Astrocyte (in vitro differentiated cells and primary cell): ENCODE data around the gene TMEM63C. TPM values are rescaled to one million over a fixed set of nuclear protein-coding genes. Genes with fewer than 3 reads are reported as not detected.

ENCODE experiments used
- DNase-seq: peaks from one replicate; pipeline ENCODE4 v3.0.0-alpha.2; 2010; ENCODE audit warnings: low read depth
- FAIRE-seq: peaks from 2 replicates; lab custom pipeline; 2011; peaks lifted over from hg19 to GRCh38; lab: Jason Lieb, UNC
- H2AFZ ChIP-seq: 2 replicates; pipeline ENCODE4 v1.6.0; 2012; ENCODE audit warnings: low read depth, low read length, inconsistent platforms
- H3K27ac ChIP-seq: 2 replicates; pipeline ENCODE4 v1.5.1; 2011; ENCODE audit warnings: low read depth, low read length, inconsistent platforms
- H3K27me3 ChIP-seq: 2 replicates; pipeline ENCODE4 v1.6.0; 2011; ENCODE audit warnings: low read length, inconsistent platforms; ENCODE audit not compliant: insufficient read depth
- H3K36me3 ChIP-seq: 2 replicates; pipeline ENCODE4 v1.5.1; 2011; ENCODE audit warnings: low read length, inconsistent platforms; ENCODE audit not compliant: insufficient read depth
- H3K4me1 ChIP-seq: 2 replicates; pipeline ENCODE4 v1.5.1; 2011; ENCODE audit warnings: low read length, inconsistent platforms; ENCODE audit not compliant: insufficient read depth
- H3K4me2 ChIP-seq: 2 replicates; pipeline ENCODE4 v1.6.0; 2012; ENCODE audit warnings: low read length, inconsistent platforms
- H3K4me3 ChIP-seq: 2 replicates; pipeline ENCODE4 v1.5.1; 2011; ENCODE audit warnings: low read depth, mild to moderate bottlenecking, low read length, inconsistent platforms; ENCODE audit not compliant: insufficient read depth
- H3K79me2 ChIP-seq: 2 replicates; pipeline ENCODE4 v1.6.0; 2012; ENCODE audit warnings: mild to moderate bottlenecking, low read length, inconsistent platforms; ENCODE audit not compliant: insufficient read depth
- H3K9ac ChIP-seq: 2 replicates; pipeline ENCODE4 v1.6.0; 2012; ENCODE audit warnings: mild to moderate bottlenecking, low read length, inconsistent platforms
- H3K9me3 ChIP-seq: 2 replicates; pipeline ENCODE4 v1.5.1; 2012; ENCODE audit warnings: low read depth, mild to moderate bottlenecking, low read length, inconsistent platforms; ENCODE audit not compliant: insufficient read depth
- H4K20me1 ChIP-seq: 2 replicates; pipeline ENCODE4 v1.6.0; 2012; ENCODE audit warnings: low read length, inconsistent platforms; ENCODE audit not compliant: insufficient read depth
- H3K27ac Mint-ChIP-seq: one replicate; pipeline ENCODE4 v1.8.0; 2021; ENCODE audit warnings: mild to moderate bottlenecking, mixed read lengths; ENCODE audit not compliant: unreplicated experiment
- H3K27me3 Mint-ChIP-seq: one replicate; pipeline ENCODE4 v1.8.0; 2021; ENCODE audit warnings: low read depth, mixed read lengths; ENCODE audit not compliant: unreplicated experiment
- H3K36me3 Mint-ChIP-seq: one replicate; pipeline ENCODE4 v1.8.0; 2021; ENCODE audit warnings: low read depth, mixed read lengths; ENCODE audit not compliant: unreplicated experiment
- H3K4me1 Mint-ChIP-seq: one replicate; pipeline ENCODE4 v1.8.0; 2021; ENCODE audit warnings: low read depth, mixed read lengths; ENCODE audit not compliant: unreplicated experiment
- H3K4me3 Mint-ChIP-seq: one replicate; pipeline ENCODE4 v1.8.0; 2021; ENCODE audit warnings: mild to moderate bottlenecking, moderate library complexity, mixed read lengths; ENCODE audit not compliant: unreplicated experiment
- H3K9me3 Mint-ChIP-seq: one replicate; pipeline ENCODE4 v1.8.0; 2021; ENCODE audit warnings: mild to moderate bottlenecking, mixed read lengths; ENCODE audit not compliant: unreplicated experiment
- EZH2 ChIP-seq: IDR thresholded peaks from 2 replicates; pipeline ENCODE4 v1.6.1; 2012; ENCODE audit warnings: mild to moderate bottlenecking, low read length, inconsistent platforms; ENCODE audit not compliant: insufficient read depth
- total RNA-seq: library from RNA; stranded (reverse); gene quantifications from 2 replicates; pipeline ENCODE4 v1.2.1, GENCODE V29; 2021
- TF ChIP-seq, protein P1 (sequence below): IDR thresholded peaks from 2 replicates; pipeline ENCODE4 v1.5.1; 2011; ENCODE audit warnings: low read depth, mild to moderate bottlenecking, inconsistent platforms, low read length, moderate library complexity; ENCODE audit not compliant: insufficient read depth

Gene TMEM63C
- total RNA-seq, 1 donor from 2014 or later: 11.3 TPM

GRCh38 chr14:77212097-77212870, 30.7 kb downstream of the TMEM63C start:
- DNase-seq (no peak), FAIRE-seq (no peak)
- Mint-ChIP-seq H3K36me3 (peaks cover 10% of the 10 kb centered on the region), H3K27ac (no peak overlapping the region), H3K4me1 (peaks cover 3% of the 10 kb centered on the region), H3K9me3 (no peaks in the 10 kb centered on the region), H3K27me3 (peaks cover 60% of the 10 kb centered on the region), H3K4me3 (no peak overlapping the region)
- H2AFZ ChIP-seq: no peak overlapping the region
- no peak overlapping the region for H3K4me2 ChIP-seq
- H3K27ac ChIP-seq: no peak overlapping the region
- no peaks in the 10 kb centered on the region for H3K4me1 ChIP-seq
- TF ChIP-seq, protein P1, sequence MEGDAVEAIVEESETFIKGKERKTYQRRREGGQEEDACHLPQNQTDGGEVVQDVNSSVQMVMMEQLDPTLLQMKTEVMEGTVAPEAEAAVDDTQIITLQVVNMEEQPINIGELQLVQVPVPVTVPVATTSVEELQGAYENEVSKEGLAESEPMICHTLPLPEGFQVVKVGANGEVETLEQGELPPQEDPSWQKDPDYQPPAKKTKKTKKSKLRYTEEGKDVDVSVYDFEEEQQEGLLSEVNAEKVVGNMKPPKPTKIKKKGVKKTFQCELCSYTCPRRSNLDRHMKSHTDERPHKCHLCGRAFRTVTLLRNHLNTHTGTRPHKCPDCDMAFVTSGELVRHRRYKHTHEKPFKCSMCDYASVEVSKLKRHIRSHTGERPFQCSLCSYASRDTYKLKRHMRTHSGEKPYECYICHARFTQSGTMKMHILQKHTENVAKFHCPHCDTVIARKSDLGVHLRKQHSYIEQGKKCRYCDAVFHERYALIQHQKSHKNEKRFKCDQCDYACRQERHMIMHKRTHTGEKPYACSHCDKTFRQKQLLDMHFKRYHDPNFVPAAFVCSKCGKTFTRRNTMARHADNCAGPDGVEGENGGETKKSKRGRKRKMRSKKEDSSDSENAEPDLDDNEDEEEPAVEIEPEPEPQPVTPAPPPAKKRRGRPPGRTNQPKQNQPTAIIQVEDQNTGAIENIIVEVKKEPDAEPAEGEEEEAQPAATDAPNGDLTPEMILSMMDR: no peak
- TF ChIP-seq EZH2: no peak
- no peaks in the 10 kb centered on the region for H3K36me3 ChIP-seq
- H3K4me3 ChIP-seq: no peak overlapping the region
- H3K9ac ChIP-seq: no peak overlapping the region
- H3K27me3 ChIP-seq: peaks cover 12% of the 10 kb centered on the region
- H3K9me3 ChIP-seq: no peaks in the 10 kb centered on the region
- H3K79me2 ChIP-seq: no peaks in the 10 kb centered on the region
- H4K20me1 ChIP-seq: peaks cover 23% of the 10 kb centered on the region

GRCh38 chr14:77212943-77213678, 31.5 kb downstream of the TMEM63C start:
- no peak overlapping the region for H3K27ac Mint-ChIP-seq
- no peak overlapping the region for H3K4me3 Mint-ChIP-seq
- Histone ChIP-seq H3K4me2 (no peak overlapping the region), H3K79me2 (no peaks in the 10 kb centered on the region), H3K36me3 (no peaks in the 10 kb centered on the region), H3K4me3 (no peak overlapping the region), H4K20me1 (peaks cover 22% of the 10 kb centered on the region), H3K9ac (no peak overlapping the region), H3K27me3 (peaks cover 12% of the 10 kb centered on the region), H3K4me1 (no peaks in the 10 kb centered on the region), H3K27ac (no peak overlapping the region), H3K9me3 (no peaks in the 10 kb centered on the region), H2AFZ (no peak overlapping the region)
- DNase-seq (no peak), FAIRE-seq (no peak)
- no peaks in the 10 kb centered on the region for H3K9me3 Mint-ChIP-seq
- peaks cover 3% of the 10 kb centered on the region for H3K4me1 Mint-ChIP-seq
- peaks cover 10% of the 10 kb centered on the region for H3K36me3 Mint-ChIP-seq
- TF ChIP-seq EZH2: no peak
- TF ChIP-seq, protein P1: peak; percentile 68
- peaks cover 58% of the 10 kb centered on the region for H3K27me3 Mint-ChIP-seq

GRCh38 chr14:77213679-77214016, 32.0 kb downstream of the TMEM63C start:
- Mint-ChIP-seq H3K27ac (no peak overlapping the region), H3K36me3 (peaks cover 10% of the 10 kb centered on the region), H3K4me1 (peaks cover 3% of the 10 kb centered on the region), H3K27me3 (peaks cover 58% of the 10 kb centered on the region), H3K9me3 (no peaks in the 10 kb centered on the region), H3K4me3 (no peak overlapping the region)
- H3K9me3 ChIP-seq: no peaks in the 10 kb centered on the region
- DNase-seq (no peak), FAIRE-seq (no peak)
- no peak overlapping the region for H3K4me3 ChIP-seq
- no peak overlapping the region for H2AFZ ChIP-seq
- H3K79me2 ChIP-seq: no peaks in the 10 kb centered on the region
- H3K36me3 ChIP-seq: no peaks in the 10 kb centered on the region
- no peaks in the 10 kb centered on the region for H3K4me1 ChIP-seq
- H4K20me1 ChIP-seq: peaks cover 16% of the 10 kb centered on the region
- no peak overlapping the region for H3K9ac ChIP-seq
- no peak overlapping the region for H3K27ac ChIP-seq
- no peak for TF ChIP-seq EZH2
- TF ChIP-seq, protein P1: no peak
- H3K4me2 ChIP-seq: no peak overlapping the region
- H3K27me3 ChIP-seq: peaks cover 14% of the 10 kb centered on the region
